Activated B cell treated with CpG ODN at 0.5 μM for 24 hours (primary cell): ENCODE measurements around the gene ARHGAP42. TPM values are rescaled to one million over a fixed set of nuclear protein-coding genes. Genes with fewer than 3 reads are reported as not detected.

Experiments
- ATAC-seq: fragments of 200-7000 bp; cut with Tn5 transposase; one replicate; pipeline ENCODE4 v1.10.0; 2021; ENCODE audit warnings: low read depth, mild to moderate bottlenecking, moderate library complexity
- CTCF ChIA-PET: fragments of 350-600 bp; sonication (Branson Sonifier 250); formaldehyde crosslinking; loops from one replicate; lab custom pipeline; 2021; ENCODE audit warnings: antibody characterized with exemption; lab: Charles Lee
- POLR2A ChIA-PET: fragments of 350-600 bp; sonication (Branson Sonifier 250); formaldehyde crosslinking; loops from one replicate; lab custom pipeline; 2021; ENCODE audit warnings: antibody characterized with exemption; lab: Charles Lee
- DNase-seq: peaks from one replicate; pipeline ENCODE4 v3.0.0; 2022
- H3K27ac Mint-ChIP-seq: one replicate; pipeline ENCODE4 v1.8.0; 2020; ENCODE audit warnings: mixed read lengths
- H3K27me3 Mint-ChIP-seq: one replicate; pipeline ENCODE4 v1.8.0; 2021; ENCODE audit warnings: mixed read lengths
- H3K36me3 Mint-ChIP-seq: one replicate; pipeline ENCODE4 v1.8.0; 2021; ENCODE audit warnings: low read depth, mixed read lengths
- H3K4me1 Mint-ChIP-seq: one replicate; pipeline ENCODE4 v1.8.0; 2021; ENCODE audit warnings: mixed read lengths
- H3K4me3 Mint-ChIP-seq: one replicate; pipeline ENCODE4 v1.8.0; 2020; ENCODE audit warnings: mild to moderate bottlenecking, mixed read lengths
- H3K9me3 Mint-ChIP-seq: one replicate; pipeline ENCODE4 v1.8.0; 2020; ENCODE audit warnings: mixed read lengths
- CTCF ChIP-seq: fragments of 200-600 bp; IDR thresholded peaks from one replicate; pipeline ENCODE4 v1.8.0; 2022; ENCODE audit warnings: antibody characterized with exemption, mild to moderate bottlenecking
- intact Hi-C: fragments of 100-400 bp; cut with micrococcal nuclease; formaldehyde crosslinking; loops from one replicate; pipeline ENCODE4 v1.15.1; 2024
- total RNA-seq: library from RNA; stranded (reverse); gene quantifications from 2 replicates; pipeline ENCODE4 v1.2.3, GENCODE V29; 2022

ARHGAP42 gene
- total RNA-seq, 1 donor from 2014 or later = 4.9 TPM

GRCh38 chr11:100825626-100826025 lies 138.5 kb downstream of the ARHGAP42 start:
- Mint-ChIP-seq H3K9me3 (no peaks in the 10 kb centered on the region), H3K27ac (no peak overlapping the region), H3K4me1 (peaks cover 2% of the 10 kb centered on the region), H3K36me3 (no peaks in the 10 kb centered on the region), H3K4me3 (no peak overlapping the region), H3K27me3 (no peaks in the 10 kb centered on the region)
- ChIA-PET CTCF (interaction anchor here (0.9 to 1.9 kb wide), 2 partner anchors 143 to 249 kb away, joined by 4 to 5 read pairs; no protein-coding TSS in a partner anchor), POLR2A (no interaction called here)
- intact Hi-C loops = no loop called here
- TF ChIP-seq CTCF = no peak
- ATAC-seq = no peak
- no peak for DNase-seq

- H3K27ac Mint-ChIP-seq = no peak overlapping the region
- H3K4me3 Mint-ChIP-seq = no peak overlapping the region
- POLR2A ChIA-PET = no interaction called here
- no peak for DNase-seq
- intact Hi-C loops = loop anchor here (1.0 kb wide), 3 partner anchors 141 to 252 kb away; partner anchors contain the start of gene ARHGAP42
- CTCF ChIA-PET = interaction anchor here (0.7 to 2.6 kb wide), 3 partner anchors 103 to 251 kb away, joined by 3 to 13 read pairs (median 5); no protein-coding TSS in a partner anchor
- H3K27me3 Mint-ChIP-seq = no peaks in the 10 kb centered on the region
- ATAC-seq = peak; percentile 70
- peaks cover 2% of the 10 kb centered on the region for H3K4me1 Mint-ChIP-seq
- no peaks in the 10 kb centered on the region for H3K36me3 Mint-ChIP-seq
- no peaks in the 10 kb centered on the region for H3K9me3 Mint-ChIP-seq
- TF ChIP-seq CTCF = no peak
Measured at GRCh38 chr11:100827934-100828661, 141.0 kb downstream of the ARHGAP42 start.

DNA sequence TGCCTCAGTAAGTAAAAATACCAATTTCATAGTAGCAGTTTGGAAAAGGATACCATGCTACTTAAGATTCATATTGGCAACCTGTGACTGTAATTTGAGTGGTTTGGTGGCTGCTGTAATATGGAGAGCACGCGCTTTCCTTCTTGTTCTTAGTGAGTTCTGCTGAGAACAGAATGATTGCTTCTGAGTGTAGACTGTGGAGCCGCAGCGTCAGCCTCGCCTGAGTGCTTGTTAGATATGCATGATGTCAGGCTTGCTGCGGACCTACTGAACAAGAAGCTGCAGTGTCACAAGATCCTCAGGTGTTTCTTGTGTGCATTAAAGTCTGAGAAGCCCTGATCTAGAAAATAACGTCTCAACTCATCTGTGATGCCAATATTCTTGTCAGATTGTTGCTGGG lies 143.2 kb downstream of the ARHGAP42 start:
- ATAC-seq = no peak
- CTCF ChIA-PET = interaction anchor here (2.6 kb wide), 1 partner anchor 253 kb away, joined by 13 read pairs; no protein-coding TSS in a partner anchor
- TF ChIP-seq CTCF = no peak

DNA sequence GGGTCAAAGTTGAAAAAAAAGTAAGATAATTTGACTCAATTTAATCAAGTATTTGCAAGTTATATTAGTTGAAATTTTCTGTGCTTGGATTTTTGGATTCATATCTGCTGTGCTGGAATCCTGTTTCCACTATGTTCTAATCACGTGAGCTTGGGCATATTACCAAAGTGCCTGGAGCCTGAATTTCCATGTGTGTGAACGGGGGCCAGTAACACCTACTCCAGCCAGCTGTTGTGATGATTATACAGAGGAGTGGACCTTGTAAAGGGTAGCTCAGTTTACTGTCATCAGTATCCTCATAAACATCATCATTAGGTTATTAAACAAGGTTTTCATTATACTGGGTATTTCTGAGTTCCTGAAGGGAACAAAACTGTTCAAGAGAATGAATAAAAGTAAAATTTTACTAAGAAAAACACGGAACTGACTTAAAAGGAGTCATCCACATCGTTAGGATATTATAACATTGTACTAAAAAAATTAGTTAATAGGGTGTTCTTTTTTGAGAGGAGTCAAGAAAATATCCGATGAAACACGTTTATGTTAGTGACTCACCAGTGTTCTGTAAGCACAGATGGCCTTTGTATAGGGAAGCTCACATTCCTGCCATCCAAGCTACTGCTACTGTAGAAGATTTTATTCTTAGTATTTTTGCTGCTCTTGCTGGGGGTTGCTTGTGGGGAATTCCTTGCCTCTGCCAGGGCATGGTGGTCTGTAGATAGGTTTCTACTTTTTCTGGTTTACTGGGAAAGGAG lies 144.1 kb downstream of the ARHGAP42 start:
- intact Hi-C loops = no loop called here
- no peaks in the 10 kb centered on the region for H3K36me3 Mint-ChIP-seq
- no peak for TF ChIP-seq CTCF
- no peak overlapping the region for H3K4me3 Mint-ChIP-seq
- ATAC-seq = no peak
- DNase-seq = no peak
- H3K9me3 Mint-ChIP-seq = no peaks in the 10 kb centered on the region
- POLR2A ChIA-PET = no interaction called here
- no peak overlapping the region for H3K27ac Mint-ChIP-seq
- no peaks in the 10 kb centered on the region for H3K27me3 Mint-ChIP-seq
- CTCF ChIA-PET = interaction anchor here (1.4 kb wide), 1 partner anchor 13 kb away, joined by 3 read pairs; no protein-coding TSS in a partner anchor
- H3K4me1 Mint-ChIP-seq = peaks cover 2% of the 10 kb centered on the region

More for the DNA sequence above, 143.2 kb downstream of the ARHGAP42 start:
- Mint-ChIP-seq H3K4me1 (peaks cover 2% of the 10 kb centered on the region), H3K9me3 (no peaks in the 10 kb centered on the region), H3K36me3 (no peaks in the 10 kb centered on the region), H3K27ac (no peak overlapping the region), H3K27me3 (no peaks in the 10 kb centered on the region), H3K4me3 (no peak overlapping the region)
- intact Hi-C loops = no loop called here
- no peak for DNase-seq
- POLR2A ChIA-PET = no interaction called here
